HG02759 (cell line): ENCODE data around the gene SNPH.

Source experiments
- ATAC-seq: cut with Tn5 transposase; IDR thresholded peaks from one replicate; pipeline ENCODE4 v1.9.1; 2021; ENCODE audit warnings: mild to moderate bottlenecking, moderate library complexity; ENCODE audit not compliant: unreplicated experiment

SNPH gene

GRCh38 chr20:1305712-1306111 lies 39.6 kb downstream of the SNPH start:
- ATAC-seq = no peak

GRCh38 chr20:1306316-1307135 lies 40.4 kb downstream of the SNPH start:
- ATAC-seq = no peak

GRCh38 chr20:1307171-1307570 lies 41.1 kb downstream of the SNPH start:
- ATAC-seq = no peak

- ATAC-seq = no peak
Measured at GRCh38 chr20:1307571-1307971, 41.5 kb downstream of the SNPH start.

GRCh38 chr20:1308067-1308701 lies 42.1 kb downstream of the SNPH start:
- no peak for ATAC-seq

GRCh38 chr20:1308702-1309095 lies 42.6 kb downstream of the SNPH start:
- ATAC-seq = no peak

- ATAC-seq = no peak
Measured at GRCh38 chr20:1309439-1309847, 43.3 kb downstream of the SNPH start.

GRCh38 chr20:1310071-1310470 lies 44.0 kb downstream of the SNPH start:
- ATAC-seq = no peak

GRCh38 chr20:1310506-1311190 lies 44.6 kb downstream of the SNPH start:
- no peak for ATAC-seq

GRCh38 chr20:1312308-1312707 lies 46.2 kb downstream of the SNPH start:
- no peak for ATAC-seq

- no peak for ATAC-seq
Measured at GRCh38 chr20:1312904-1313235, 46.8 kb downstream of the SNPH start.

GRCh38 chr20:1313236-1313964 lies 47.3 kb downstream of the SNPH start:
- no peak for ATAC-seq

GRCh38 chr20:1315804-1316203 lies 49.7 kb downstream of the SNPH start:
- ATAC-seq = no peak

- ATAC-seq = no peak
Measured at GRCh38 chr20:1317545-1318255, 51.6 kb downstream of the SNPH start.

GRCh38 chr20:1319051-1319450 lies 53.0 kb downstream of the SNPH start:
- no peak for ATAC-seq

- ATAC-seq = no peak
Measured at GRCh38 chr20:1319462-1319861, 53.4 kb downstream of the SNPH start.

- ATAC-seq = no peak
Measured at GRCh38 chr20:1320016-1320415, 53.9 kb downstream of the SNPH start.

- ATAC-seq = no peak
Measured at GRCh38 chr20:1320902-1321653, 55.0 kb downstream of the SNPH start.

- ATAC-seq = no peak
Measured at GRCh38 chr20:1321654-1321939, 55.5 kb downstream of the SNPH start.

- no peak for ATAC-seq
Measured at GRCh38 chr20:1322511-1323245, 56.6 kb downstream of the SNPH start.
